NCI-H2196 (cell line): ENCODE results near the gene PASK.
A peak's percentile ranks its signal among the peaks of the same experiment; 100 is the strongest.

Experiments
- DNase-seq: peaks from one replicate; lab custom pipeline; 2025; ENCODE audit not compliant: unreplicated experiment; lab: John Stamatoyannopoulos, UW

Gene PASK

DNA sequence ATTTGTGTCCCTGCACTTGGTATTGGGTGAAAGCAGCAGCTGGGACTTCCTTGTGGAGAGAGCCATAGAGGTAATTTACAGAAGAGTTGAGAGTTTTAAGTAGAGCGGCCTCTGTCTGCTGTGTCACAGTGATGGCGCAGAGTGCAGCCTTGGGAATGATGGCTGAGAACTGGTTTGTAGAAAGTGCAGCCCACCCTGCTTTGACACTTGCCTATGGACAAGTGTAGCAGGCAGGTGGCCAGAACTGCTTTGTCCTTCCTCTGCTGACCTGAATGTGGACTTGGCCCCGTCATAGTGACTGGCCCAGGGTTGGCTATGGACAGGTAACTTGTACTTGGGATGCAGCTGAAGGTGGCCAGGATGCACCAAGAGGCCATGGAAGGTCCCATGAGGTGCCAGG, 32.9 kb upstream of the PASK start:
- DNase-seq = no peak

GRCh38 chr2:241180495-241180894, 31.2 kb upstream of the PASK start:
- no peak for DNase-seq

DNA sequence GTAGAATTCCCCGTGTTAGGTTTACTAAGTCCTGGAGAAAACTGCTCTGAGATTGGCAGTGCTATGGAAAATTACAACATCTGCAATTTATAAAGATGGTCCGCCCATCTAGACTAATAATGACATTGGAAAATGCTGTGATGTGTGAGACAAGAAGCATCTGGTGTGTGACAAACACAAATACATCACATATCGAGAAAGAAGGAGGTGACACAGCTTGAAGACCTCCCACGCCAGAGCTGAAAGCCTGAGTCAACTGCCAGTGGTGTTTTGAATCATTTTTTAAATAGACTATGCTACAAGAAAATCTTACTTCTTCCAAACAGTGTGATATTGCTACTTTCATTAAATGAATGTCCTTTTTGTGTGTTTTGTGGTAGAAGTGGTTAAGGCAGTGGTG, 30.6 kb upstream of the PASK start:
- no peak for DNase-seq

GRCh38 chr2:241178961-241179360, 29.7 kb upstream of the PASK start:
- DNase-seq = no peak

DNA sequence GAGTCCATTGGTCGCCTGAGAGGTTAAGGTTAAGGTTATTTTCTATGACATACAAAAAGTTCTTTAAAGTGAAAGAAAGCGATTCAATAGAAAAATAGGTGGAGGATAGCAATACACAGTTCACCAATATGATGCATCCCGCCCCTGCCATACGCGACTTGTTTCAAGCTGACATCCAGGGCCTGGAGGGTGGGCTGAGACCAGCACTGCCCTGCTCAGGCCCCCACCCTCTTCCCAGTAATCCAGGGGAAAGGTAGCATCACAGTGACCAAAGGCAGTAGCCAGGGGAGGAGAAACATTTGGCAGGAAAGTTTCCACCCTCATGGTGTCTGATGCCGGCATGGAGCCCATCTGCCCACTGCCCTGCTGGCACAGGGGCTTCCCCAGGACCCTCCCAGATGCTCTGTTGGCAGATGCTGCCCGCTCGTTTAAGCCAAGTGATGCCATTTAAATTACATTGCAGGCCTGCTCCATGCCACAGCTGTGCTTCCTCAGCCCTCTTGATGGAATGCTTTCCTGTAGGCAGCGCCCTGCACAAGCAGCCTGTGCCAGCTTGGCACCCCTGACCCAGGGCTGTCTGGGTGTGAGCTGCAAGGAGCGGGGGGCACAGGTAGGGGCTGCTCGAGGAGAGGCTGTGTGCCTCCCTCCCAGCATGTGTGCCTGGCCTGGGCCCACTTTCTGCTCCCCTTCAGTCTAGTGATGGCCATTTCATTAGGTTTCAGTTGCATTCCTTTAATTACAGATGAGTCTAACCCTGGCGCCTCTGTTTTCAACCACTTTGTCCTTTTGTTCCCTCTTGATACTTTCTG, 28.5 kb upstream of the PASK start:
- DNase-seq = no peak

DNA sequence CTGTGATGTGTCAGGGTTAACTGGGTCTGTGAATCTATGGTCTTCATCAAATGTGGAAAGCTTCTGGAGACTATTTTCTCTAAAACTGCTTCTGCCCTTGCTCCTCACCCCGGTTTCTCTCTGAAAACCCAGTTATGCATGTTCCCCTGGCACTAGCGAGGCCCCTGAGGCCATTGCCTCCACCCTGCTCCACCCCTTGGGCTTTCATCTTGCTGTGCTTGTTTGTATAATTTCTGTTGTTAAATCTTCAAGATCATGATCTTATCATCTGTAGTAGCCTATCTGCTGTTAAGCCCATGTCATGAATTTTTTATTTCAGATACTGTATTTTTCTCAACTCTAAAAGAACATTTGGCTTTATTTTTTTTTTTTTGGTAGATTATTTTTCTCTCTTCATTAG, 24.3 kb upstream of the PASK start:
- DNase-seq = no peak

DNA sequence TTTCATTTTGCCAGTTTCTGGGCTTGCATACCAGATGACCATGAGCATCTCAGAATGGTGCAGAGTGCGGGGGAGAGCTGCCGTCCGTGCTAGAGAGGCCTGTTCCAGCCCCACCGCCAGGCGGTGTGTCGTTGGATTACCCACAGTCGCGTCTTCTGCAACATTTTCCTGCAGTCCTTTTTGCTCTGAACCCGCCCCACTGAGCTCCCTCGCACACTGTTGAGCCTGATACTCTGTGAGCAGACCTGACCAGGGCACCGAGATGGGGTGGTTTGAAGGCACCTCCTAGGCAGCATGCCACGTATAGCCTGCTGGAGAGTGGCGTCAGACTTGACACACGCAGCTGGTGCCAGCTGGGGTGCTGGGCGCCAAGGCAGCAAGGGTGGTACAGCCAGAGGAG, 19.1 kb upstream of the PASK start:
- no peak for DNase-seq

DNA sequence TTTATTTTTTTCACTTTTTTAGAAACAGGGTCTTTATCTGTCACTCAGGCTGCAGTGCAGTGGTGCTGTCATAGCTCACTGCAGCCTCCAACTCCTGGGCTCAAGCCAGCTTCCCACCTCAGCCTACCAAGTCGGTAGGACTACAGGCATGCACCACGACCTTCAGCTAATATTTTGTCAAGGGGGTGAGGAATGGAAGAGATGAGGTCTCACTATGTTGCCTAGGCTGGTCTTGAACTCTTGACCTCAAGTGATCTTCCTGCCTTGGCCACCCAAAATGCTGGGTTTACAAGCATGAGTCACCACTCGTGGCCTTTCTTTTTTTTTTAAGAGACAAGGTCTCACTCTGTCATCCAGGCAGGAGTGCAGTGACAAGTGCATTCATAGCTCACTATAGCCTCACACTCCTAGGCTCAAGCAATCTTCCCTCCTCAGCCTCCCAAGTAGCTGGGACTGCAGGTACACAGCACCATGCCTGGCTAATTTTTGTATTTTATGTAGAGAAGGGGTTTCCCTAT, 14.4 kb upstream of the PASK start:
- DNase-seq = no peak

DNA sequence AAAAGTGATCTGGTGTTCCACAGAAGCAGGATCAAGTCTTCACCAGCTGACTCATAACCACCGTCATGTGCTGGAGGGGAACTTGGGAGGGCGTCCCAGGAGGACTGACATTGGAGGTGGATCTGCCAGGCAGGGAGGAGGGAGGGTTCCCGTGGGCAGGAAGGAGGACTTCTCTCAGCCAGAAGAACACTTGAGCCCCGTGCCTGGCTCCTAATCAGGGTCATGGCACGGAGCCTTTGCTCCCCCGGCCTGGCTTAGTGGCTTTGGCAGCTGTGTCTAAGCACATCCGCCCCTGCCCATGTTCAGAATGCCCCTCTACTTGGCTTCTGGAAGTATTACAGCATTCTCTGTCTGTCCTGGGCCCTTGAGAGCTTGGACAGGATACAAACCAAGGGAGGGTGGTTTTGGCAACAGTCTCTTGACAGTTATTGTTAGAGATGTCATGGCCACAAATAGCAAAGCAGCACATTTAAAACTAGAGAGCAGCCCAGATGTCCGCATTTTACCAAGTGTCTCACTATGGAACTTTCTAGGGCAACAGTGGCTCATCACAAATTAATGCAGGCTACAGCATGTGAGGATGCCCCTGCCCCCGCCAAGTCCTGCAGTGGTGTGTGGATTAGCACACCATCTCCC, 12.5 kb upstream of the PASK start:
- peak; percentile 71 for DNase-seq

DNA sequence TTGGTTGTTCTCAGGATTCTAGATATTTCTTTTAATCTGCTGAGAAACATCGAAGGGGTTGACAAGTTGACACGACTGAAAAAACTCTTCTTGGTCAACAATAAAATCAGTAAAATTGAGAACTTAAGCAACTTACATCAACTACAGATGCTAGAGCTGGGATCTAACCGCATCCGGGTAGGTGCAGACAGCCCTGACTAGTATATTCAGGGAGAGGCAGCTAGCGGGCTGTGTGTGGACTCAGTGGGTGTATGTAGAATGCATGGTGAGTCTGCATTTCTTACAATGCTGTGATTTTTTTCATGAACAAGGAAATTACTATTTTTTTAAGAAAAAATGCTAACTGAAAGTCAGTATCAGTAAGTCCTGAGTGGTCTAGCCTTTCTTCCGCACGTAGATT, 11.0 kb upstream of the PASK start:
- no peak for DNase-seq

GRCh38 chr2:241159116-241159515, 9.8 kb upstream of the PASK start:
- DNase-seq = no peak

DNA sequence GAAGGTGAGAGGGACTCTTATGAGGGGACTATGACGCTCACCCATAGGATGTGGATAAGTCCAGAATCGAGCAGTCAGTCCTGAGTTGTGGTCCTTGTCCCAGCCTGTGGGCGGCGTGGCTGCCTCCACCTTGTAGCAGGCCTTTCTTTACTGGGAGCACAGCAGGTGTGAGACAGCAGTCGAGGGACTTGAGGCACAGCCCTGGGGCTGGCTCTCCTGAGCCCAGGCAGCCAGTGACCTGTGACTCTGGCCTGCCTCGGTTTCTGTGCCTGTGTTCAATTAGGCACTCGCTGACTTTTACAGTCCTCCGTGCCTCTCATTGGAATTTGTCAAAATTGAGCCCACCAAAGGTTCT, 9.3 kb upstream of the PASK start:
- no peak for DNase-seq

- no peak for DNase-seq
Observed at GRCh38 chr2:241157841-241158545, 8.7 kb upstream of the PASK start.

DNA sequence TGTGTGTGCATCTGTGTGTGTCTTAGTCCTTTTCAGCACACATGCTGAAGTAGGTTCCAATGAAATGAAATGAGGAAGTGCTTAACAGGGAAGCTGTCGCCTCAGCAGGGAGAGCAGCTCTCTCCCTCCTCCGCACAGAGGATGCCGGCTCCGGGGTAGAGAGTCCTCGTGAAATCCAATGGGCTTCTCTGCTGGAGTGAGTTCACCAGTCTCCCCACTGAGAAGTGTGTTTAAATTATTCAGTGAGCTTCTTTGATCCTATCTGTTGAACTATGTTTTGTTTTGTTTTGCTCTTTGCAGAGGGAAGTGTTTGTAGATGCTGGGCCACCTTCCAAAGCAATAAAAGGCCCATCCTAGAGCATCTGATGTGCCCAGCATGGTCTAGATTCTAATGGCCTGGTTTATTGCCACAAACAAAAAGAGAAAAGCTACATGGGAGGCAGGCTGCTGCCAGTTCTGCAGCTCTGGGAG, 7.7 kb upstream of the PASK start:
- DNase-seq = peak; percentile 76

DNA sequence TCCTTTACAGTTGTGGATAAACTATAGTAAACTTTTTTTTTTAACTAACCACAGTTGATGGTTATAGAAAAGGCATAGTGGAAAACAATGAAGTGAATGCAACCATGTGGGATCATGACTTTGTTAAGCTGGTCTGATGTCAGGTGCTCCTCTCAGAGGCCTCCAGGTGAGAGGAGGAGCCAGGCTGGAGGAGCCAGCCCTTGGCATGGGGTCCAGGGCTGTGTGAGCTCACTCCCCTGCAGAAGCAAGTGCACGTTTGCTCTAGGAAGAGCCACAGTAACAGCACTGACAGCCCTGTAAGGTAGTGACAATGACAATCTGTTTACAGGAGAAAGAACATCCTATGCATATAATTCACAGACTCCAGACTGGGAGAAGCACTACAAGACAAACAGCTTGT, 6.7 kb upstream of the PASK start:
- DNase-seq = peak; percentile 20

DNA sequence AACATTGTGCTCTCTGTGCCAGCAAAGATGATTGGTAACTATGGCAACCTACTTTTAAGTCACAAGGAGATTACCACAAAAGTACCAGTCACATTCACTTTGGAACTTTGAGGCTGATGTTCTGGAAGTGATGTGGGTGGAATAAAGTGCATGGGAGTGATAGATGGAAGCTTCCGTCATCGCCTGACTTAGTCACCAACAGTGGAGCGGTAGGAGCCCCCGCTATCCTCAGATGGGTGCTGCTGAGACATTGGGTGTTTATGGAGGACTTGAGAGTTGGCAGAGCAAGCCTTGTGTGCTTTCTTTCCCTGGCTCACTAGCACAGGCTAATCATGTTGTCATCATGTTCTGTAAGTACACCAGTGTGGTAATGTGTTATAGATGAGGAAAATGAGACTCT, 5.6 kb upstream of the PASK start:
- no peak for DNase-seq

DNA sequence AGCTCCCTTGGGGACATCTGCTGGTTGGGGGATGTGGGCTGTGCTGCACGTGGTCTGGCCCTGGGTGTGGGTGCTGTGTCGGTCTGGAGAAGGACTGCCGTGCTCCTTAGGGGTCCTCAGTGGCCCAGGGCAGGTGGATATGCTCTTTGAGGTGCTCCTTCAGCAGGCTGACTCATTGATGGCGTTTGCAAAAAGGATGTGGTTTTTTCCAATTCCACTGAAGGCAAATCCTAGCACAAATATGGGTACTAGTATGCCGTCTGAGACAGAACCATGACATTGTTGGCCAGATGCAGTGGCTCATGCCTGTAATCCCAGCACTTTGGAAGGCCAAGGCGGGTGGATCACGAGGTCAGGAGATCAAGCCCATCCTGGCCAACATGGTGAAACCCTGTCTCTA, 4.3 kb upstream of the PASK start:
- DNase-seq = no peak

DNA sequence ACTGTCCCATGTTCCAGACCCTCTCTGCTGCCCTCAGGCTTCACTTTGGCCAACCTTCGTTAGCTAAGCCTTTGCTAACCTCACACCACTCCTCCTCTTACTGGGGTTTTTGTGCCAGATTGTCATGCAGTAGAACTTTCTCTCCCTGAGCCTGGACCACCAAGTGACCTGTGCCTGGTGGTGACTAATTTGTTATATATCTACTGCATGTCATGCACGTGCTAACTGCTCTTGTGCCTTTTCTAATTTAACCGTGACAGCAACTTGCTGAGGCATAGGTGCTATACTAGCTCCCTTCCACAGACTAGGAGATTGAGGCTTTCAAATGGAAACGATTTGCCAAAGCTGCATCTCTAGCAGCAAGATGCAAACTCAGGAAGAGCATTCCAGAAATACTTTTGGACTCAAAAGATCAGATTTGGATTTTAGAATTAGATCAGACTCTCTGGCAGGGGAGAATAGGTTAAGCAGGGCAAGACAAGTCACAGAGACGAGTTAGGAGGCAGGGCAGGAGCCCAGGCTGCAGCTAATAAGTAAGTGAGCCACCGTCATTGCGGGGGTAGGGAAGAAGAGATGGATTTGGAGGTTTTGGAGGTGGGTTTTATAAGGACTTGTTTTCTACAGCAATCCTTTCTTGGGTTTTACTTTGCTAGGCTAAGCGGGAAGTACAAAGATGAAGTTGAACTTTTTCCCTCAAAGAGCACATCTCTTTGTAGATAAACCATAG, 2.8 kb upstream of the PASK start:
- DNase-seq = no peak

- DNase-seq = no peak
Observed at GRCh38 chr2:241150660-241151530, 1.6 kb upstream of the PASK start.

DNA sequence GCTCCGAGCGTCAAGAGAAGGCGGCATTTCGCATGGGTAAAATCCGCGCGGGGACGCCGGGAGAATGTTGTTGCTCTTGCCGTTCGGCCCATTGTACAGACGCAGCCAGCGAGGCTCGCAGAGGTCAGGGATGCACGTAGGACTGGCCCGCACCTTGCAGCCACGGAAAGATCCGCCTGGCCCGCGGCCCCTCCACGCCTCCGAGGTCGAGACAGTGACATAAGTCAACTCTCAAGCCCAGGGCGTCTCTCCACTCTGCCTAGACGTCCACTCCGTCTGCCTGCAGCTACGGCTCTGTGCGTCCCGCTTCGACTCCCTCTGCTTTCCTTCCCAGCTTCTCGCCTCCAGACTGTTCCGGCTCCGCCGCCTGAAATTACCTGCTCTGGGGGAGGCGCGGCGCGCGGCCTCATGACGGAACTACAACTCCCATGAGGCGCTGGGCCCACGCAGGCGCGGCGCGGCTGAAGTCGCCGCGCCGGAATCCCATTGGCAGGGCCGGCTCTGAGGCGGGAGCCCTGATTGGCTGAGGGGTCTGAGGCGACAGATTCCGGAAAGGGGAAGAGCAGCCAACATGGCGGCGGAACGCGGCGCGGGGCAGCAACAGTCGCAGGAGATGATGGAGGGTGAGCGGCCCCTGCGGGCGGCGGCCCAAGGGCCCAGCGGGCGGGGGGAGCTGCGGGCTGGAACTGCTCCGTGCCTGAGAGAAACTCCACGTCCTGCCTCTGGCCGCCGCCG, 820 bp upstream of the PASK start, which contains the start of gene PPP1R7:
TSS of gene PPP1R7 (plus strand) at position 543 of the 735 bp plus-strand sequence. CDS start at position 572, 29 bp downstream.
- DNase-seq = peak; percentile 97
